HG02938 (cell line): Measurements from ENCODE around the gene COL27A1.

Source experiments
- ATAC-seq: cut with Tn5 transposase; IDR thresholded peaks from one replicate; pipeline ENCODE4 v1.9.1; 2021; ENCODE audit warnings: mild to moderate bottlenecking, moderate library complexity; ENCODE audit not compliant: unreplicated experiment

COL27A1 gene

GRCh38 chr9:114221706-114222465, 66.5 kb downstream of the COL27A1 start:
- no peak for ATAC-seq

GRCh38 chr9:114223564-114224246, 68.4 kb downstream of the COL27A1 start:
- ATAC-seq, result no peak

DNA sequence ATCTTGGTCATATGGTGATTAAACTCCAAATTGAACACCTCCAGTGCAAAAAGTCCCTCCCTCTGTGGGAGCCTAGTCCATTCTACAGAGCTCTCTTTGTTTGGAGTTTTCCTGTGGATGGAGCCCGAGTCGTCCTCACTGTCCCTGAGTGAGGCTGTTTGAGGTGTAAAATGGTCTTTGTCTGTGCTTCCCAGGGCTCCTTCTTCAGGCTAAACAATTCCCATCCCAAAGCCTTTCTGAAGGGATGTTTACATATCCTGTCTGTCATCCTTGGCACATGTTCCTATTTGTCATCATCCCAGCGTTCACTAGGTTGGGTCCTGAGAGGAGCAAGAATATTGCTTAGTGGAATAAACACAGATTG, 68.9 kb downstream of the COL27A1 start:
- ATAC-seq, result no peak

DNA sequence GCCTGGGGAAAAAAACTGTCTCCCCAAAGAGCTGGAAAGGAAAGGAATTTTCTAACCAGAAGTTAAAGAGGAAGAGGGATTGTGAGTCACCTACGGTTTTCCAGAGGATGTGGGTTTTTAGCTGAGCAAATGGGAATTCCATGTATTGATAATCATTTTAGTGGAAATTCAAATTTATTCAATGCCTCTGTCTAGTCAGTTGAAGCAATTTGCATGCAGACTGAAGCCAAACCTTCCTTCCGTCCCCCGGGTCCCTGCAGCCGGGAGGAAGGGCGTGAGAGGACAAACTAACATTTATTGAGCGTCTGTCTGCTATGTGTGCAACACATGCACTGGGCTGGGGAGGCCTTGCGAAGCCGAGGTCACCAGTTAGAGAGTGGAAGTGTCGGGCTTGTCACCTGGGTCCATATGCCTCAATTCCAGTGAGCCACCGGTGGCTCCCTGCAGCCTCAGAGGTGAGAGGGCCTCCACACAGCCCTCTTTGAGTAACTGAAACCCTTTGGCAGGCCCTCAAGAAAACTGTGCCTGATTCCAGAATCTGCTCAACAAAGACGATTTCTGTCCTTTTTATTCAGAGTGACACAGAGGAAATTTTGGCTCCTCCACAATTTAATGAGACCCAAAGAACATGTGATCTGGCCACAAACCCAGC, 70.3 kb downstream of the COL27A1 start:
- ATAC-seq, result no peak

DNA sequence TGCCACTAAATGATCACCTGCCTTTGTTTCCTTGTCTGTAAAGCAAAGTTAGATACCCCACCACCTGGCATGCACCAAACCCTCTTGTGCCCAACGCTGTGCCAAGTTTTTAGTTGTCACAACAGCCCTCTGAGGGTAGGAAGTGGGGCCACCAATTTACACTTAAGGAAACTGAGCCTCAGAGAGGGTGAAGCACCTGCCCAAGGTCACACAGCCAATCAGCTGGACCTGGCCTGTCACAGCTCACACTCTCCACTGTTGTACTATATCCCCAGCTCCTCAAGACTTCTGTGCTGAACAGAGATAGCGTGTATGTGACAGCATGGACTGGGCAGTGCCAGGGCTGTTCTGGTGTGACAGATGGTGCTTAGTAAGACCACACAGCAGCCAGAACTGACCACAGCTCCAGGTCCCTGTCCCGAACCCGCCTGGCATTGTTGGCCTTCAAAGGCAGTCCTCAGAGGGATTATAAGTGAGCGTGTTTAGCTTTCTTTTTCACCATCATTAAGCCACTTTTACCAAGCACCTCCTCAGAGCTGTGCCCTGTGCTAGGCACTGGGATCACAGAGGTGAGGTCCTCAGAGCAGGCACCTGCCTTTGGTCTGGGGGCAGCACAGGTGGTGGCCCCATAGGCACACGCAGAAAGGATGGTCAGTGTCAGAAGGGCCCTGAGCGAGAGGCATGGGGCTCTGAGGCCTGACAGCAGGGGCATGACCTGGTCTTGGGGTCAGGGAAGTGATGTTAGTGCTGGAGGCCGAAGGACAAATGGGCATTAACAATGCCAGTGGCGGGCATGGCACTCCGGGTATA, 71.1 kb downstream of the COL27A1 start:
- no peak for ATAC-seq

DNA sequence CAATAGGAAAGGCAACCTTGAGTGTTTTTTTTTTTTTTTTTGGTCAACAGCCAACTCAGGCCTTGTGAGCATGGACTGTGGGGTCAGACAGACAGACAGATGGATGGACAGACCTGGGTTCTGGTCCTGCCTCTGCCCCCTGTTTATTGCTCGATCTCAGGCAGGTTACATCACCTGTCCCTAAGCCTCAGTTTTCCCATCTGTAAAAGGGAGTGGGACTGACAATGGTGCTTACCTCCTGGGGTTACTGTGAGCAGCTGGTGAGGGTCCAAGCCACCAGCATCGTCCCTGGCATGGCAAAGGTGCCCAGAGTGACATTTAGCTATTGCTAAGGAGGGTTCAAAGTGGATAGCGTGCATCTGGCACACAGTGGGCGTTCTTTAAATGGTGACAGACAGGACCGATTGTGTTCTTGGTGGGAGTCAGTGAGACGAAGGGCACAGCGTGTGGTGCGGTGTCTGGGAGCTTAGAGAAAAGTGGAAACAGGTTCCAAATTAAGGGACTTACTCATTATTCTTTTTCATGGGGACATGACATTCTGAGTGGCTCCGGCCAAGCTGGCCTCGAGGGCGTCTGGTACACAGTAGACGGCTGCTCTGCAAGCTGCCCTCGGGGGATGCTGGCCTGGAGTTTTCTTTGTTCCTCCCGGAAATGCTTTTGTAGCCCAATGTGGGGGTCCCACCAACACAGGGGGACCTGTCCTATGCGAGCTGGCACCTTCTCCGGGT, 72.1 kb downstream of the COL27A1 start:
- ATAC-seq, result no peak

GRCh38 chr9:114228016-114228808, 72.9 kb downstream of the COL27A1 start:
- no peak for ATAC-seq

DNA sequence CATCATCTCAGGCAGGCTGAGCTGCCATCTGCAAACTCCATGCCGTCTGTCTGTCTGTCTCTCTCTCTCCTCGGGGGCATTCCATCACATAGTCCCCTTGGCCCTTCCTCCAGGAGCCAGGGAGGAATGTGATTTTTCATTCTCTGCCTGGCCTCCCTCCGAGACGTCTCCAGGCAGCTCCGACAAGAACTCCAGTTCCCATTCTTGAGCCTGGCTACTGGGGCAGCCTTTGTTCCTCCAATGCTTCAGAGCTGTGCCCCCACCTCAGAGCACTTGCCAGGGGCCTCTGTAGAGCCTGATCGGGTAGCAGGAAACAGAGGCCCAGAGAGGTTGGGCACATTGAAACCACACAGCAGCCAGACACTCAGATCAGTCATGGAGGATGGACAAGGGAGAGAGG, 74.0 kb downstream of the COL27A1 start:
- no peak for ATAC-seq

- no peak for ATAC-seq
Measured at GRCh38 chr9:114230068-114230467, 74.7 kb downstream of the COL27A1 start.

DNA sequence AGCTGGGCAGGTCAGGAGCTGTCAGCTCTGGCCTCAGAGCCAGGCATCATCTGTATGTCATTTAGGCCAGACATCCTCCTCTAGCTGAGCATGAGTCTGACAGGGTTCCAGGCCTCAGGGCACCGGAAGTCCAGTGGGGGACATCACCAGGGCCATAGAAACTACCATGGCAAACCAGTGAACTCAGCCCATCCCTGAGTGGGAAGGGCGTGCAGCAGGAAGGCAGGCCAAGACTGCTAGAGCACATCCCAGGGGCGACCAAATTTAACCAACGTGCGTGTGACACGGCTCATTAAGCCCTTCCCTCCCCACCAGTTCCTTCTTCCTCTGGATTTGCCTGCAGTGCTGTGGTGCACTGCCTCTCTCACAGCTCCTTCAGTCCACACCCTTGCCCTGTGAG, 75.9 kb downstream of the COL27A1 start:
- ATAC-seq, result no peak

- ATAC-seq, result no peak
Measured at GRCh38 chr9:114231719-114232449, 76.5 kb downstream of the COL27A1 start.

DNA sequence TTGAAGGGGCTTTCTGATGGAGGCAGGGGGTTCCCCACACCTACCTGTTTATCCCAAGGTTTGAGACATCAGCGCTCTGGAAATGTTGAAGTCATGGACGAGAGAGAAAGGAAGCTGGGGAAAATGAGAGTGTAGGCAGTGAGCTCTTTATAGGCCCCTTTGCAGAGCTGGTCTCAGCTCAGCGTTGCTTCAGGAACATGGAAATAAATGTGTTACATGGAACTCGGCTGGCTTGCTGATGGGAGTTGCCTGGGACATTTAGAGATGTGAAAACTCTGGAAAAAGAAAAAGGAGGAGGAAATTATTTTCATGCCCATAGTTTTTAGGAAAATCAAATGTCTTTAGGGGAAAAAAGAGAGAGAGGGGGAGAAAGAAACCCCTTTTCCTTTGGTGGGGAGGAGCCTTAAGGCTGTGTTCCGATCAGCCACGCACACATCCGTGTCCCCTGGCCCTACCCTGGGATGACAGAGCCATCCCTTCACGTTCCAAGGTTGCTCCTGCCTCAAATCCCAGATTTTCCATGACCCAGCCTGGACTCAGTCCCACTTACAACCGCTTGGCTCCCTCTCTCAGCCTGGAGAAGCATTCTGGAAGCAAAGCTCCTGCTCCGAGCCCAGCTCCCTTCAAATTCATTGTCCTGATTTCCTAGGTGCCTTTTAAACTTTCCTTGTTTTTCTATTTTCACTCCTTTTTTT, 78.3 kb downstream of the COL27A1 start:
- no peak for ATAC-seq

DNA sequence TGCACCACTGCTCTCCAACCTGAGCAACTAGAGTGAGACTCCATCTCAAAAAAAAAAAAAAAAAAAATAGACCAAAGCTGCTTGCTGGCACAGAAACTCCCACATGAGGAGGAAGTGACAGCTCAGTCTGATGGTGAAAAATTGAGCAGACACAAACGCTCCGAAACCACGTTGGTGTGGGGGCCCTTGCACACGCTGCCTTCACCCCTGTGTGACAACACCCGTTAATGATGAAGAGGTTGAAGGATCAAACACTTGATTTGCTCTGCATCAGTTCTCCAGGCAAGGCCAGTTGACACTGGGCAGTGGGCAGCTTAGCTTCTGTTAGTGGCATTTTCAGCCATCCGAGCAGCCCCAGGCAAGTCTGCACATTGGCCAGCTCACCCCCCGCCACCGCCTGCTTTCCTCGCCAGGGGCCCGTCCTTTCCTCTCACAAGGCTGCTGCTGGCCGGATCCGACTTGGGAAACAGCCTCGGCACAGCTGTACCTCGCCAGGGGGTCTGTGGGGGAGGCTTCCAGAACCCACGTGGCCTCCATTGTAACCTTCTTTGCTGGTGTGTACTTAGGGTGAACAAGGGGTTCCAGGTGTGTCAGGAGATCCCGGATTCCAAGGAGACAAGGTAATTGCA, 79.8 kb downstream of the COL27A1 start:
- ATAC-seq, result no peak

GRCh38 chr9:114236391-114237138, 81.2 kb downstream of the COL27A1 start:
- ATAC-seq, result no peak

DNA sequence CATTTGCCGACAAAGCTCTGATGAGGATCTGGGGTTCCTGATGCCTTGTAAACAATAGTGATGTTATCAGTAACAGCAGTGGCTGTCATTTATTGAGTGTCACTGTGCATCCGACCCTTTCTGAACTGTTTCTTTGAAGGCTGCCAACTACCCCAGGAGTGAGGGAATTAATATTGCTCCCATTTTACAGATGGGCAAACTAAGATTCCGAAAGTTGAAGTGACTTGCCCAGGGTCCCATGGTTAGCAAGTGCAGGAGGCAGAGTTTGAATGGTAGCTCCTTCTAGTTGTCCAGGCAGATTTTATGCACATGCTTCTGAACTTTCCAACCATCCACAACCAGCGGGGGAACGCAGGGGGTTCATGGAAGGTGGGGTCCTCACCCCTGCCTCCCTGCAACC, 81.9 kb downstream of the COL27A1 start:
- no peak for ATAC-seq

- no peak for ATAC-seq
Measured at GRCh38 chr9:114237781-114238180, 82.4 kb downstream of the COL27A1 start.

DNA sequence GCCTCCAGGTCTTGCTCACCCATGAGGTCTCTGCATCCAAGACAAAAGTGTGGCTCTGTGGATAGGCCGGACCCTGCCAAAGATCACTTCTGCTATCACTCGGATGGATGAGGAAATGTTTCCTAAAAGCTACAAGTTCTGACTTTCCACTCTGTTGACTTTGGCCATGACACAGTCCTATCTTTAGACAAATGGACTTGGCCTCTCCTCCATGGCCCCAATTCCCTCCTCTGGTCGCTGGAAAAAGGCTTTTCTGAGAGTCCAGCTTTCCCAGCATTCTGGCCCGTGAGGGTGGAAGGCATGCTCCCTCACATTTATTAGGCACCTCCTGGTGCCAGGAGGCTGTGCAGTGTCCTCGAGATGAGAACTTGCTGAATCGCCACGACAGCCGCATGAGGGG, 83.1 kb downstream of the COL27A1 start:
- no peak for ATAC-seq
